Measurements from ENCODE around the gene HIPK2. TPM values are rescaled to one million over a fixed set of nuclear protein-coding genes. Genes with fewer than 3 reads are reported as not detected.

The HIPK2 gene
- total RNA-seq, 2 experiments from 2014 or later, result 17.3 to 17.6 TPM

DNA sequence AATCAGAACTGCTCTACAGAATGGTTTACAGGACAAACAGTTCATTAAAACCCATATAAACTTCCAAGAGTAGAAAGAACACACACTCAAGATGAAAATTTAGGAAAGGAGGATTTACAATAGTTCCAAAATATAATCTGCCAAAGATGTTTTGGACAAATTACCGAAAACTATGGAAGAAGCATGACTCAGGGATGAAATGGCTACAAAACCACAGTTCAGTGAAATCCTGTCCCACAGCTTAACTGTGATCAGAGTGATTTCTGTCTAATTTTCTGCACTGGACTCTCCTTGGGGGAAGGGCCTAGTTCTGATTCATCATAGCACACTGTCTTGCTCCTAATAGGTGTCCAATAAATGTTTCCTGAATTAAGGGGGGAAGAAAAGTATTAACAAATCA, 82.2 kb downstream of the HIPK2 start:
- H3K4me1 Mint-ChIP-seq (ENCODE audit: low read depth), result peaks cover 30% of the 10 kb centered on the region
- ChIA-PET POLR2A (no interaction called here), CTCF (no interaction called here)
- H3K27me3 Mint-ChIP-seq, result no peaks in the 10 kb centered on the region
- H3K9me3 Mint-ChIP-seq, result no peaks in the 10 kb centered on the region
- H3K4me3 Mint-ChIP-seq, result no peak overlapping the region
- ATAC-seq, result no peak
- no peak for DNase-seq
- H3K36me3 Mint-ChIP-seq (ENCODE audit: low read depth), result peaks cover 13% of the 10 kb centered on the region
- no peak for TF ChIP-seq CTCF (IDR thresholded peaks at IDR 0.05)
- intact Hi-C loops (cut with micrococcal nuclease), result no loop called here
- peak overlapping the region; percentile 73 for H3K27ac Mint-ChIP-seq

DNA sequence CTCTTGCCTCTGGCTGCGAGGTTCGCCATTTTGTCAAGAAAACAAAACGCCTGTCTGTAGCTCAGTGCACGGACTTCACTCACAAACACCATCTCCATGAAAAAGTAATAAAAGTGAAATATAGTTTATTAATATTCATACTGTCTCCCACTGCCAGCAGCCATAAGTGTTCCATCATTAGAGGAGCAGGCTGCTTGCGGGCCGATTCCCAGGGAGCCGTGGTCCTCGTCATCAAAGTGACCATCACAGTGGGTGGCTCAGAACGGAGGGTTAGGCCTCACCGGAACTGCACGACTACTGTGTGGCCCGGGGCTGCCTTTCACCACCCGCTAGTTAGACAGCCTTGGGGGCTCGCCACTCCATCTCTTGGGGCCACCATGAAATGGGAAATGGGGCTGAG, 82.7 kb downstream of the HIPK2 start:
- Mint-ChIP-seq H3K4me3 (no peak overlapping the region), H3K27ac (no peak overlapping the region)

DNA sequence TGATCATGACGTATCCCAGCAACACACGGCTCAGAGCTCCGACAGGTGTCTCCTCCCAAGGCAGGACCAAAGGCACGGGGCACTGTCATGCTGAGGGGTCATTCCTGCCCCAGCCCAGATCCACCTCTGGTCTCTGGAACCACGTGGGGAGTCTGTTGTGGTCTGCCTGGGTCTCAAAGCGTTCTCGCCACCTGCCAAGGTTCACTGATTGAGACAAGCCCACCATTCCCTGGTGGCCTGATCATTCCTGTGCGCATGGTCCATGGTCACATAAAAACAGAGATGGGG, 83.5 kb downstream of the HIPK2 start:
- TF ChIP-seq CTCF (IDR thresholded peaks at IDR 0.05), result no peak
- Mint-ChIP-seq H3K36me3 (ENCODE audit: low read depth) (peaks cover 14% of the 10 kb centered on the region), H3K27me3 (no peaks in the 10 kb centered on the region), H3K9me3 (no peaks in the 10 kb centered on the region), H3K4me1 (ENCODE audit: low read depth) (peaks cover 22% of the 10 kb centered on the region), H3K27ac (no peak overlapping the region), H3K4me3 (no peak overlapping the region)
- DNase-seq (no peak), ATAC-seq (no peak)
- intact Hi-C loops (cut with micrococcal nuclease), result no loop called here
- ChIA-PET CTCF (no interaction called here), POLR2A (no interaction called here)

More for the DNA sequence above, 82.7 kb downstream of the HIPK2 start:
- Mint-ChIP-seq H3K27me3 (no peaks in the 10 kb centered on the region), H3K9me3 (no peaks in the 10 kb centered on the region), H3K4me1 (ENCODE audit: low read depth) (peaks cover 26% of the 10 kb centered on the region), H3K36me3 (ENCODE audit: low read depth) (peaks cover 14% of the 10 kb centered on the region)
- intact Hi-C loops (cut with micrococcal nuclease), result no loop called here
- ChIA-PET CTCF (no interaction called here), POLR2A (no interaction called here)
- DNase-seq (no peak), ATAC-seq (no peak)
- TF ChIP-seq CTCF (IDR thresholded peaks at IDR 0.05), result no peak

DNA sequence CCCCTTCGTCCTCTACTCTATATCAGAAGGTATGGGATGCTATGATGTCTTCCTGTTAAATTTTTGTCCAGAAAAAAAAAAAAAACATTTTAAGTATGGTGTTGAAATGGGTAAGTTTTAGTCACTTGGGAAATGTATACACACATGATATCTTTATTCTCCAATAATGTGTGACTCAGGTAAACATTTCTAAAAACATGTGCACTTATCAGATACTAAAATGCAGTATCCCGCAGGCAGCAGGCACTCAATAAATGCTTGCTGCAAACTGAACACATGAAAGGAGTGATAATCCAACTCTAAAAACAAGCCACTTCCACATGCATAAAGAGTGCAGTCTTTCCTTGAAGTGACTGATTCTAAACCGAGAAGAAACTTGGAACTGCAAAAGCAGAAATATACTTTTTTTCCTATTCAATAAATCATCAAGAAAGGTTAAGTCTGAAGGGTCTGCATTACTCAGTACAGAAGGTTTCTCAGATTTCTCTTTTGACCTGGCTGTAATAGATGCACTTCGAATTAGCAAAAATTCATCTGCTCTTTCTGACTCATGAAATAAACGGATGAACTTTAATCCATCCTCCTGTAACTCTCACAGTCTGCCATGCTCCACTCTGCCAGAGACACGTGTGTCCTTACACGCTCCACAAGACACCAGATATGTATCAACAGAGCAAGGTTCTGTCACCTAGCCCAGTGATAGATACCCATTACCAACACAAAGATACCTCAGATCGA, 84.0 kb downstream of the HIPK2 start:
- ATAC-seq, result no peak

GRCh38 chr7:139692723-139693122, 85.1 kb downstream of the HIPK2 start:
- H3K4me1 Mint-ChIP-seq (ENCODE audit: low read depth), result peaks cover 22% of the 10 kb centered on the region
- POLR2A ChIA-PET, result no interaction called here
- peaks cover 19% of the 10 kb centered on the region for H3K36me3 Mint-ChIP-seq (ENCODE audit: low read depth)
- CTCF ChIA-PET, result interaction anchor here (1.1 to 1.2 kb wide), 2 partner anchors 12 to 45 kb away, joined by 3 read pairs; no protein-coding TSS in a partner anchor
- H3K27me3 Mint-ChIP-seq, result no peaks in the 10 kb centered on the region
- no peak overlapping the region for H3K4me3 Mint-ChIP-seq
- intact Hi-C loops (cut with micrococcal nuclease), result no loop called here
- no peak for DNase-seq
- no peak for TF ChIP-seq CTCF (IDR thresholded peaks at IDR 0.05)
- no peaks in the 10 kb centered on the region for H3K9me3 Mint-ChIP-seq
- no peak for ATAC-seq
- H3K27ac Mint-ChIP-seq, result no peak overlapping the region

More for the DNA sequence above, 84.0 kb downstream of the HIPK2 start:
- no peak for TF ChIP-seq CTCF (IDR thresholded peaks at IDR 0.05)
- Mint-ChIP-seq H3K27me3 (no peaks in the 10 kb centered on the region), H3K4me3 (no peak overlapping the region), H3K27ac (no peak overlapping the region), H3K9me3 (no peaks in the 10 kb centered on the region), H3K4me1 (ENCODE audit: low read depth) (peaks cover 22% of the 10 kb centered on the region), H3K36me3 (ENCODE audit: low read depth) (peaks cover 14% of the 10 kb centered on the region)
- ChIA-PET POLR2A (no interaction called here), CTCF (no interaction called here)
- intact Hi-C loops (cut with micrococcal nuclease), result no loop called here
- no peak for DNase-seq

Data from activated CD8-positive, alpha-beta T cell treated with anti-CD3 and anti-CD28 coated beads for 36 hours (primary cell).